Omental fat pad (tissue), 4 donors: ENCODE results near the gene PRLH. TPM values are rescaled to one million over a fixed set of nuclear protein-coding genes. Genes with fewer than 3 reads are reported as not detected.
"Not testable (repeated sequence)": the region's sequence is repeated elsewhere in the genome, so short reads cannot be mapped to it uniquely, and the experiment has no call there.

Source experiments
- ATAC-seq: fragments of 150-250 bp; one replicate; pipeline ENCODE4 v1.9.1; 2016; ENCODE audit warnings: mild to moderate bottlenecking, moderate library complexity; ENCODE audit not compliant: low FRiP score
- DNase-seq: peaks from one replicate; pipeline ENCODE4 v3.0.0-alpha.2; 2019; ENCODE audit warnings: low spot score
- total RNA-seq, 4 donors: library from RNA; depleted of rRNA; stranded (reverse); fragments of >200 nt; gene quantifications; one replicate each; pipeline ENCODE4 v1.1.0, GENCODE V29; 2016
- TF ChIP-seq, protein P1 (sequence below), 3 donors: fragments of 450-650 bp; IDR thresholded peaks; one replicate each; pipeline ENCODE4 v1.5.1; 2016 to 2017; ENCODE audit warnings: antibody characterized with exemption in 3 of 3, mild to moderate bottlenecking in 3 of 3, moderate library complexity in 2 of 3

The PRLH gene
- total RNA-seq, 4 donors from 2014 or later: not detected

DNA sequence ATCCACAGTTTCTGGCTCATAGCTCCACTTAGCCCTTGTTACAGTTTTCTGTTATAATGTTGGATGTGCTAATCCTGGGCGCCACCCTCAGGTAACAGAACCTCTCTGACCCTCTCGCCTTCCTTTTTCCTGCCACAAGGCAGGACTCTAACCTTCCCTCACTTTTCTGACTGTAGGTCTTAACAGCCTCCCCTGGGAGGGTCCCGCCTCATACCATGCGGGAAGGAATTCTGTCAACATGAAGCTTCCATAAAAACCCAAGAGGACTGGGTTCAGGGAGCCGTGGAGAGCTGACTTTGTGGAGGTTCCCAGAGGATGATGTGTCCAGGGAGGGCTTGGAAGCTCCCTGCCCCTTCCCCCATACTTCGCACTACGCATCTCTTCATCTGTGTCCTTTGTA is 36.0 kb downstream of the PRLH start:
- no peak for ATAC-seq
- no peak for DNase-seq
- TF ChIP-seq, protein P1, sequence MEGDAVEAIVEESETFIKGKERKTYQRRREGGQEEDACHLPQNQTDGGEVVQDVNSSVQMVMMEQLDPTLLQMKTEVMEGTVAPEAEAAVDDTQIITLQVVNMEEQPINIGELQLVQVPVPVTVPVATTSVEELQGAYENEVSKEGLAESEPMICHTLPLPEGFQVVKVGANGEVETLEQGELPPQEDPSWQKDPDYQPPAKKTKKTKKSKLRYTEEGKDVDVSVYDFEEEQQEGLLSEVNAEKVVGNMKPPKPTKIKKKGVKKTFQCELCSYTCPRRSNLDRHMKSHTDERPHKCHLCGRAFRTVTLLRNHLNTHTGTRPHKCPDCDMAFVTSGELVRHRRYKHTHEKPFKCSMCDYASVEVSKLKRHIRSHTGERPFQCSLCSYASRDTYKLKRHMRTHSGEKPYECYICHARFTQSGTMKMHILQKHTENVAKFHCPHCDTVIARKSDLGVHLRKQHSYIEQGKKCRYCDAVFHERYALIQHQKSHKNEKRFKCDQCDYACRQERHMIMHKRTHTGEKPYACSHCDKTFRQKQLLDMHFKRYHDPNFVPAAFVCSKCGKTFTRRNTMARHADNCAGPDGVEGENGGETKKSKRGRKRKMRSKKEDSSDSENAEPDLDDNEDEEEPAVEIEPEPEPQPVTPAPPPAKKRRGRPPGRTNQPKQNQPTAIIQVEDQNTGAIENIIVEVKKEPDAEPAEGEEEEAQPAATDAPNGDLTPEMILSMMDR (IDR thresholded peaks at IDR 0.05): no peak

DNA sequence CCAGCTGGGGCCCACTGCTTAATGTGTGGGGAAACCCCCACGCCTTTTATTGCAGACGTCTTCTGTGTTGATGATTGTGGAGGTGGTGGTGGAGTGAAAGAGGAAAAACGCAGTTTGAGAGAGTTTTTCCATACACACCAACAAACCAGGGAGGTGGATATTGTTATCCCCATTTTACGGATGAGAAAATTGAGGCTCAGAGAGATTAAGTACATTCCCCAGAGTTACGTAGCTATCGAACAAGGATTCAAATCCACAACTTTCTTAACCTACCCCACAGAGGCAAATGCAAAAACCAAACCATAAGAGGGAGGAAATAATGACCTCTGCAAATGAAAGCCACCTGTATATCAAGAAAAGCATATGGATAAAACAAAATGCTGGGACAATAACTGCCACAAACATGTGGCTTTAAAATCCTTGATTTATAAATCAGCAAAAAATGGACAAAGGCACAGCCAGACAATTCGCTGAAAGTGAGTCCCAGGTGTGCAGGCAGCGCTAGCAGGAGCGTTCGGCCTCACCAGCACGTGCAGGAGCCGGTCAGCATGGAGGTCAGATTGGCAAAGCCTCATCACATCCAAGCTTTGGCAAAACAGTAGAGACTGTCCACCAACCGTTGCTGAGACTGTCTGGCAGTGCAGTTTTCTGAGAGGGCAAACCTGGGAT is 36.8 kb downstream of the PRLH start:
- TF ChIP-seq, protein P1 (IDR thresholded peaks at IDR 0.05): no peak
- ATAC-seq (no peak), DNase-seq (no peak)

DNA sequence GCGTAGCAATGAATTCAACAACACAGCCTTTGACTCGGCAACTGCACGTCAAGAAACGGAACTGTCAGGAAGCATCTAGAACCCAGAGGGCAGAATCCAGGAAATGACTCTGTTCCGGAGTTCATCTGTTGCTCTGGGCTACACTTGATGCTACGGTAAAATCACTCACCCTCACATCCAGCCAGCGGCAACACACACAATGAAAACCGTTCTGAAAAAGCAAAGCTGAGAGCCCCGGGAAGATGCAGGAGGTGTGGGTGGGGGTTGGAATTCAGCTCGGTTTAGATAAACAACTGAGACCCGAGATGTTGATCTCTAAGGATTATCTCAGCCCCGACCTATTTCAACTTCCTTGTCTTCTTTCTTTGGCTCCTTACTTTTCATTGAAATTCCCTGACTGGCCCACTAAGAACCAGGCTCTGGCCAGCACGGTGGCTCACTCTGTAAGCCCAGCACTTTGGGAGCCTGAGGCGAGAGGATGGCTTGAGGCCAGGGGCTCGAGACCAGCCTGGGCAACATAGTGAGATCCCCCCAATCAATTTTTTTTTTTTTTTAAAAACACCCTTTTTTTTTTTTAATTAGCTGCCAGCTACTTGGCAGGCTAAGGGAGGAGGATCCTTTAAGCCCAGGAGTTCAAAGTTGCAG is 37.5 kb downstream of the PRLH start:
- peak; percentile 50 for ATAC-seq
- no peak for DNase-seq
- TF ChIP-seq, protein P1 (IDR thresholded peaks at IDR 0.05): no peak

DNA sequence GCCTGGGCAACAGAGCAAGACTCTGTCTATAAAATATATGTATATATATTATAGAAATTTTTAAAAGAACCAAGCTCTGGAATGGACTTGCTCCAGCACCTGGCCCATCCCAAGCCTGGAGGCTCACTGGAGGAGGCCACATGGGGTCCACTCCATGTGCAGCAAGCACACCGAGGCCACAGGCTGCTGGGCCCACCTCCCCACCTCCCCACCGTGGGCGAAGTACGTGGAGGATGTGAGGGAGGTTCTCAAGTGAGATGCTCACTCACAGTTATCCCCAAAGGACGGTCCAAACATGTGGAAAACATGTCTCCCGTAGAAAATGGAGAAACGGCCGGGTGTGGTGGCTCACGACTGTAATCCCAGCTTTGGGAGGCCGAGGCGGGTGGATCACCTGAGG is 38.0 kb downstream of the PRLH start:
- TF ChIP-seq, protein P1 (IDR thresholded peaks at IDR 0.05): no peak
- ATAC-seq: no peak

DNA sequence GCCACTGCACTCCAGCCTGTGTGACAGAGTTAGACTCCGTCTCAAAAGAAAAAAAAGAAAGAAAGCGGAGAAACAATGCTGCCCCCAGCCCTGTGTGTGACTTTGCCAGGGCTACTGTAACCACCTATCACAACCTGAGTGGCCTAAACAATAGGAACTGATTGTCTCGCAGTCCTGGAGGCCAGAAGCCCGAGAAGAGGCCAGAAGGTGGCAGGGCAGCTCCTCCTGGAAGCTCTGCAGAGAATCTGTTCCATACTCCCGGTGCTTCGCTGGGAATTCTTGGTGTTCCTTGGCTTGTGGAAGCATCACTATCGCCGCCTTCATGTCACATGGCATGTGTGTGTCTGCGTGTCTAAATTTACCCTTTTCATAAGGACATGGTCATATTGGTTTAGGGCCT is 38.6 kb downstream of the PRLH start:
- ATAC-seq: no peak
- TF ChIP-seq, protein P1 (IDR thresholded peaks at IDR 0.05): no peak
- DNase-seq: no peak

More for the DNA sequence above, 38.0 kb downstream of the PRLH start:
- no peak for DNase-seq

DNA sequence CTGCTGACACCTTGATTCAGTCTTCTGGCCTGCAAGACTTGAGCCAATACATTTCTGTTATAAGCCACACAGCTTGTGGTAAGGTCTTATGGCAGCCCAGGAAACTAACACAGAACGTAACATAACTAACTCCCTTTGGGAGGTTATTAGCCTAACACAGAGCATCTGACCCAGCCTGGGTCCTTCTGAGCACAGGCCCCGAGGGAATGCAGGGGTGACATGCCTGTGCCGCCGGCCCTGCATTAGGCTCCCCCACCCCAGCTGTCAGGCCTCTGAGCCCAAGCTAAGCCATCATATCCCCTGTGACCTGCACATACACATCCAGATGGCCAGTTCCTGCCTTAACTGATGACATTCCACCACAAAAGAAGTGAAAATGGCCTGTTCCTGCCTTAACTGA is 40.1 kb downstream of the PRLH start:
- ATAC-seq: not testable (repeated sequence)

DNA sequence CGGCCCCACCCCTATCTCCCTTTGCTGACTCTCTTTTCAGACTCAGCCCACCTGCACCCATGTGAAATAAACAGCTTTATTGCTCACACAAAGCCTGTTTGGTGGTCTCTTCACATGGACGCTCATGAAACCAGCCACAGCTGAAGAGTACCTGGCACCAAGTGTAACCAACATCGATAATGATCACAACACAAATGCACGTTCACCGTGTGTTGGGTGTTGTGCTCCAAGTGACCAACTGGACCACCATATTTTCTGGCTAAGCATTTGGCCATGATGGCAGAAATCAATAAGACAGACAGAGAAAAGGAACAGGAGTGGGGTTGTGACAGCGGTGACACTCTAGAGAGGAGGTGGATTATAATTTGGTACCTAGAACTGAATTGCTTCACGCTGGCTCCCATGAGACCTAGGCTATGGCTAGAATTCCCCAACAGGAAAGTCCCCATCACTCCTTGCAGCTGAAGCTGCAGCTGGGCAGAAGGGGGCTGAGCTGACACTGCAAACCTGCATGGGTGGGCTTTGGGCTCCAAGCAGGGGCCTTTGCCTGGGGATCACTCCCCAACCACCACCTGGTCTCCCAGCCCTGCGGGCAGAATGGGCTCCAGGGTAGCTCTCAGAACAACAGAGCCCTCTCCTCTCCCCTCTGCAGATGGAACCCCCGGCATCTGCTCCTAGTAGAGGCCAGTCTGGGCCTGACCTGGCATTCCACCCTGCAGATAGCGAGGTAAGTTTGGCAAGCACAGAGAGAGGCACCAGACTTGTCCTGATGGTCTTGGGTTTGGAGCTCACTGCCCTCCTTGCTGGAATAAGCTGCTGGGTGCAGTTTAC is 46.4 kb downstream of the PRLH start:
- ATAC-seq (no peak), DNase-seq (no peak)
- TF ChIP-seq, protein P1 (IDR thresholded peaks at IDR 0.05): no peak

More for the DNA sequence above, 40.1 kb downstream of the PRLH start:
- DNase-seq: not testable (repeated sequence)
